Retinal pigment epithelial cell (primary cell): ENCODE results near the gene MTCL1.

ENCODE experiments used
- DNase-seq: peaks from one replicate; pipeline ENCODE4 v3.0.0-alpha.2; 2010; ENCODE audit warnings: low read depth
- H3K4me3 ChIP-seq: 2 replicates; pipeline ENCODE4 v1.5.1; 2011; ENCODE audit warnings: mild to moderate bottlenecking, low read length, control low read depth, moderate library complexity
- CTCF ChIP-seq: conservative IDR thresholded peaks from 2 replicates; pipeline ENCODE4 v1.5.1; 2011; ENCODE audit warnings: low read depth, low read length, control low read depth, inconsistent platforms

The MTCL1 gene

DNA sequence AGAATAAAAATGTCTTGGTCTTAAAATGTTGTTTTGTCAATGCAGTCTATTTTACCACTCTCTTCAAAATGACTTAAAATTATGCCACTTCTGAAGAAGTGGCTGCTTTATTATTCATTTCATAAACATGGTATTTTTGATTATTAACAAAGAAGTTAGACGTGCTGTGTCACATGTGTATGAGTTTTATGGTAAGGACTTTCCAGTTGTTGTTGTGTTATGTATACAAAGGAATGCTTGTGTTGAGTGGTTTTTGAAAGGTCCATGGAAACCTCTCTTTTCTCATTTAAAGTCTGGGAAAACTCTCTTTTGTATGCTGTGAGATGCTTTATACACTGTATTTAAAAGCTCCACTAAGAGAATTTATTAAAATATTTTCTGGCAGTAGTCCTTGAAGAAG lies 116.2 kb downstream of the MTCL1 start:
- no peak for TF ChIP-seq CTCF
- no peak for DNase-seq
- H3K4me3 ChIP-seq: no peak overlapping the region

GRCh38 chr18:8822643-8823042 lies 117.3 kb downstream of the MTCL1 start:
- no peak for TF ChIP-seq CTCF
- no peak overlapping the region for H3K4me3 ChIP-seq
- no peak for DNase-seq

DNA sequence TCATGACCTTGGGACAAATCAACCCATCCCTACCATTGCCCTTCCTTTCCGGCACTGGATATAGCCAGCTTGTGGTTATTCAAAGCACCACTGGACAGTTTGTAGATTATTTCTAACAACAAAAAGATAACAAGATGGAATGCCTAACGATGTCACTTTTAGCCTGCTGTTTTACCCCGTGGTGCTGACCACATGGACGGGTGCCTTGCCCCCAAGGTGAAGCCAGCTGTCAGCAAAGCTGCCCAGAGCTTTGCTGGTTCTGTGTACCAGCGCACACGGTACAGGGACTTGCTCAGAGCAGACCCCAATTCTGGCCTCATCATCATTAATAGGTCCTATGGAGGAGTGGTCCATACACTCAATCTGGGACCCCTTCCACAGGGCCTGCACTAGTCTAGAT lies 118.2 kb downstream of the MTCL1 start:
- no peak for TF ChIP-seq CTCF
- DNase-seq: no peak
- no peak overlapping the region for H3K4me3 ChIP-seq

DNA sequence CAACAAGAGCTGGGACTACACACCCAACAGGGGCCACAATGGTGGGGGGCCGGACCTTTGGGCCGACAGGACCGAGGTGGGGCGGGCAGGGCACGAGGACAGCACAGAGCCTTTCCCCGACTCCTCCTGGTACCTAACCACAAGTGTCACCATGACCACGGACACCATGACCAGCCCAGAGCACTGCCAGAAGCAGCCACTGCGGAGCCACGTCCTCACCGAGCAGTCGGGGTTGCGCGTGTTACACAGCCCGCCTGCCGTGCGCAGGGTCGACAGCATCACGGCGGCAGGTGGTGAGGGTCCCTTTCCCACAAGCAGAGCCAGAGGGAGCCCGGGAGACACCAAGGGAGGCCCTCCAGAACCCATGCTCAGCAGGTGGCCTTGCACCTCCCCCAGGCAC lies 119.5 kb downstream of the MTCL1 start:
- no peak for DNase-seq
- no peak overlapping the region for H3K4me3 ChIP-seq
- TF ChIP-seq CTCF: no peak

GRCh38 chr18:8825273-8825672 lies 119.9 kb downstream of the MTCL1 start:
- DNase-seq: no peak
- H3K4me3 ChIP-seq: no peak overlapping the region
- no peak for TF ChIP-seq CTCF

DNA sequence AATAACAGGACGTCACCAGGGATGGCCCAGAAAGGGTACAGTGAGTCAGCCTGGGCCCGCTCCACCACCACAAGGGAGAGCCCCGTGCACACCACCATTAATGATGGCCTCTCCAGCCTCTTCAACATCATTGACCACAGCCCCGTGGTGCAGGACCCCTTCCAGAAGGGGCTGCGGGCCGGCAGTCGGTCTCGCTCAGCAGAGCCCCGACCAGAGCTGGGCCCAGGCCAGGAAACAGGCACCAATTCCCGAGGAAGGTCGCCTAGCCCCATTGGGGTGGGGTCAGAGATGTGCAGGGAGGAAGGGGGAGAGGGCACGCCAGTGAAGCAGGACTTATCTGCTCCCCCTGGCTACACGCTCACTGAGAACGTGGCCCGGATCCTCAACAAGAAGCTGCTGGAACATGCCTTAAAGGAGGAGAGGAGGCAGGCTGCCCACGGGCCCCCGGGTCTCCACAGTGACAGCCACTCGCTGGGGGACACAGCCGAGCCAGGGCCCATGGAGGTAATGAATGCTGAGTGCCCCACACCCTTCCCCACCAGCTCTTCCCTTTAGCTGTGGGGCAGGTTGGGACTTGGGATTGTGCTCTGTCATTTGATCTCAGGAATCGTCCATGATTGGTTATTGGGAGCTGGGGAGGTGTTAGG lies 120.5 kb downstream of the MTCL1 start:
- H3K4me3 ChIP-seq: no peak overlapping the region
- no peak for DNase-seq
- TF ChIP-seq CTCF: no peak

DNA sequence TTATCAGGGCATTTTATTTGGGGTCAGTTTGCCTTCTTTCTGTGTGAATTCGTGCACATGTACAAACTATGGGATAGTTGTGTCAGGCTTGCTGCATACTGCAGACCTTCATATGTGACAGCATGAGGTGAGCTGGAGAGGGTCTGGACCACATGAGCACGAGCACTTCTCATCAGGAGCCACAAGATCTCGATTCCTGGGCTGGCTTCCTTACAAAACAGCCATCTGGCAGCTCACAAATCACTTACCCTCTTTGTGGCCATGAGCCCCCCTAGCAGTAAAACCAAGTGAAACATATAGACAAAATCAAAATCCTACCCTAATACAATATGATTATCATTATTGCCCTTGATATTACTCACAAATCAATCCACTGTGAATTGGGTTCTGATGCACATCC lies 121.2 kb downstream of the MTCL1 start:
- H3K4me3 ChIP-seq: no peak overlapping the region
- TF ChIP-seq CTCF: no peak
- no peak for DNase-seq
